Transverse colon (tissue), 4 donors: ENCODE measurements around the gene B4GALT2.

Experiments used
- EP300 ChIP-seq: sonication (generic); formaldehyde crosslinking; IDR thresholded peaks from one replicate; pipeline ENCODE4 v1.6.1; 2017; ENCODE audit warnings: antibody characterized with exemption, low read depth
- POLR2A ChIP-seq: fragments of 450-650 bp; IDR thresholded peaks from one replicate; pipeline ENCODE4 v1.6.1; 2016; ENCODE audit warnings: antibody characterized with exemption, mild to moderate bottlenecking, moderate library complexity
- POLR2AphosphoS5 ChIP-seq, 3 donors: sonication (generic); formaldehyde crosslinking; IDR thresholded peaks; one replicate each; pipeline ENCODE4 v1.6.1; 2016; ENCODE audit warnings: antibody characterized with exemption in 3 of 3
- TF ChIP-seq, protein P1 (sequence below), 5 experiments: fragments of 200-600 bp in 3 of 5; fragments of 450-650 bp in 2 of 5; sonication (generic) in 3 of 5; IDR thresholded peaks; 1 replicate in 2 of 5; 2 replicates in 3 of 5; pipeline ENCODE4 v1.5.1; 2016 to 2017; ENCODE audit warnings: antibody characterized with exemption in 5 of 5, inconsistent platforms in 3 of 5, mild to moderate bottlenecking in 2 of 5, moderate library complexity in 1 of 5

DNA sequence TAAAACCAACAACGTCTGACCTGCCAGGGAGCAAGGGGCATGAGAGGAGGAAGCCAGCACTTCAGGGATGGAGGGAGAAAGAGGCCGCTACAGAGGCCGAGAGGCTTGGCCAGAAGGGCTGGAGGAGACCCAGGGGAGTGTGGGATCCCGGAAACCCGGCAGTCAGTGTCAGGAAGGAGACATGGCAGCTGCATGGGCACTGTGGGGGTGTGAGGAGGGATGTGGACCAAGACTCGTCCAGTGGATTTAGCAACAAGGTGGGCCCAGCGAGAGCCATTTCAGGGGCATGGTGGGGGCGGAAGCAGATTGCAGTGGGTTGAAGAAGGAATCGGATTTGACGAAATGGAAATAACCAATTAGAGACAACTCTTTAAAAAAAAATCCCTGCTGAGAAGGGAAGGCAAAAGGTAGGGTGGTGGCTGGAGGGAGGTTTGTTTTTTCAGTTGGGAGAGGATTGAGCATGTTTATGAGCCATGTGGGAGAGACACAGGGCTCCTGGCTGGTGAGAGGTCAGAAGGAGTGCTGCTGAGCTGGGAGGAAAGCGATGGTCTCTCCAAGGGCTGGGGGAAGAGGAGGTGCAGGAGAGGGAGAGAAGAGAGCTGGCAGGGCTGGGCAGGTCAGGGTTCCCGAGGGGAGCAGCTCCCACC is 4.4 kb downstream of the B4GALT2 start:
- TF ChIP-seq, protein P1, sequence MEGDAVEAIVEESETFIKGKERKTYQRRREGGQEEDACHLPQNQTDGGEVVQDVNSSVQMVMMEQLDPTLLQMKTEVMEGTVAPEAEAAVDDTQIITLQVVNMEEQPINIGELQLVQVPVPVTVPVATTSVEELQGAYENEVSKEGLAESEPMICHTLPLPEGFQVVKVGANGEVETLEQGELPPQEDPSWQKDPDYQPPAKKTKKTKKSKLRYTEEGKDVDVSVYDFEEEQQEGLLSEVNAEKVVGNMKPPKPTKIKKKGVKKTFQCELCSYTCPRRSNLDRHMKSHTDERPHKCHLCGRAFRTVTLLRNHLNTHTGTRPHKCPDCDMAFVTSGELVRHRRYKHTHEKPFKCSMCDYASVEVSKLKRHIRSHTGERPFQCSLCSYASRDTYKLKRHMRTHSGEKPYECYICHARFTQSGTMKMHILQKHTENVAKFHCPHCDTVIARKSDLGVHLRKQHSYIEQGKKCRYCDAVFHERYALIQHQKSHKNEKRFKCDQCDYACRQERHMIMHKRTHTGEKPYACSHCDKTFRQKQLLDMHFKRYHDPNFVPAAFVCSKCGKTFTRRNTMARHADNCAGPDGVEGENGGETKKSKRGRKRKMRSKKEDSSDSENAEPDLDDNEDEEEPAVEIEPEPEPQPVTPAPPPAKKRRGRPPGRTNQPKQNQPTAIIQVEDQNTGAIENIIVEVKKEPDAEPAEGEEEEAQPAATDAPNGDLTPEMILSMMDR (IDR thresholded peaks at IDR 0.05), result no peak
- TF ChIP-seq POLR2A, result no peak
- TF ChIP-seq POLR2AphosphoS5 (IDR thresholded peaks at IDR 0.05), result no peak
- TF ChIP-seq EP300, result no peak
